ENCODE measurements around the gene RHNO1. TPM values are rescaled to one million over a fixed set of nuclear protein-coding genes. Genes with fewer than 3 reads are reported as not detected.
"Not testable (repeated sequence)": the region's sequence is repeated elsewhere in the genome, so short reads cannot be mapped to it uniquely, and the experiment has no call there.

The RHNO1 gene
- total and polyA plus RNA-seq, 3 experiments from 2014 or later = 41.9 to 60.0 (median 45.4) TPM

- Mint-ChIP-seq H3K27ac (no peak overlapping the region), H3K4me1 (peaks cover 0 to 3% (median 2%) of the 10 kb centered on the region in 3 donors), H3K27me3 (no peaks in the 10 kb centered on the region), H3K36me3 (peaks cover 0 to 20% (median 0%) of the 10 kb centered on the region in 3 donors), H3K9me3 (no peaks in the 10 kb centered on the region), H3K4me3 (no peak overlapping the region)
- H3K9me3 ChIP-seq (ENCODE audit: low read length) = no peaks in the 10 kb centered on the region
- no peaks in the 10 kb centered on the region for H3K36me3 ChIP-seq (ENCODE audit: insufficient read depth, low read length)
- no peak for DNase-seq
- no peak overlapping the region for H3K4me3 ChIP-seq (ENCODE audit: low read length)
- H3K4me1 ChIP-seq (ENCODE audit: insufficient read depth, low read length) = no peaks in the 10 kb centered on the region
- POLR2A ChIA-PET = no interaction called here
- no peaks in the 10 kb centered on the region for H3K27me3 ChIP-seq (ENCODE audit: insufficient read depth, low read length, poor library complexity, severe bottlenecking)
- CTCF ChIA-PET = no interaction called here
- H3K27ac ChIP-seq (ENCODE audit: low read depth, low read length) = no peak overlapping the region
Measured at GRCh38 chr12:2862876-2863275, 14.1 kb upstream of the RHNO1 start.

- peaks cover 0 to 14% (median 0%) of the 10 kb centered on the region in 3 donors for H3K36me3 Mint-ChIP-seq
Measured at GRCh38 chr12:2863402-2863801, 13.6 kb upstream of the RHNO1 start.

GRCh38 chr12:2864198-2864597 is 12.8 kb upstream of the RHNO1 start:
- CTCF ChIA-PET = no interaction called here
- Histone ChIP-seq H3K4me1 (ENCODE audit: insufficient read depth, low read length) (no peaks in the 10 kb centered on the region), H3K27me3 (ENCODE audit: insufficient read depth, low read length, poor library complexity, severe bottlenecking) (no peaks in the 10 kb centered on the region), H3K36me3 (ENCODE audit: insufficient read depth, low read length) (no peaks in the 10 kb centered on the region), H3K9me3 (ENCODE audit: low read length) (no peaks in the 10 kb centered on the region), H3K4me3 (ENCODE audit: low read length) (no peak overlapping the region), H3K27ac (ENCODE audit: low read depth, low read length) (no peak overlapping the region)
- DNase-seq = no peak
- POLR2A ChIA-PET = interaction anchor here (0.7 kb wide), 1 partner anchor 68 kb away, joined by 3 read pairs; no protein-coding TSS in a partner anchor
- Mint-ChIP-seq H3K4me1 (peaks cover 5 to 10% (median 8%) of the 10 kb centered on the region in 3 donors), H3K9me3 (no peaks in the 10 kb centered on the region), H3K27ac (peak overlapping the region in 1 of 8 donors; percentile 68), H3K36me3 (peaks cover 0 to 8% (median 0%) of the 10 kb centered on the region in 3 donors), H3K4me3 (no peak overlapping the region), H3K27me3 (no peaks in the 10 kb centered on the region)

More at GRCh38 chr12:2863402-2863801, 13.6 kb upstream of the RHNO1 start:
- H3K4me3 ChIP-seq (ENCODE audit: low read length); H3K4me3 Mint-ChIP-seq; H3K27ac ChIP-seq (ENCODE audit: low read depth, low read length); H3K36me3 ChIP-seq (ENCODE audit: insufficient read depth, low read length); H3K4me1 ChIP-seq (ENCODE audit: insufficient read depth, low read length); DNase-seq; H3K27me3 ChIP-seq (ENCODE audit: insufficient read depth, low read length, poor library complexity, severe bottlenecking); H3K4me1 Mint-ChIP-seq; H3K9me3 ChIP-seq (ENCODE audit: low read length); CTCF ChIA-PET; H3K27me3 Mint-ChIP-seq; H3K9me3 Mint-ChIP-seq; H3K27ac Mint-ChIP-seq: not testable (repeated sequence)
- POLR2A ChIA-PET = interaction anchor here (0.7 kb wide), 1 partner anchor 68 kb away, joined by 3 read pairs; no protein-coding TSS in a partner anchor

- H3K36me3 ChIP-seq (ENCODE audit: insufficient read depth, low read length); H3K4me3 ChIP-seq (ENCODE audit: low read length); POLR2A ChIA-PET; CTCF ChIA-PET; H3K9me3 Mint-ChIP-seq; H3K4me1 Mint-ChIP-seq; H3K36me3 Mint-ChIP-seq; H3K27me3 Mint-ChIP-seq; DNase-seq; H3K9me3 ChIP-seq (ENCODE audit: low read length); H3K27ac Mint-ChIP-seq; H3K4me3 Mint-ChIP-seq; H3K4me1 ChIP-seq (ENCODE audit: insufficient read depth, low read length); H3K27me3 ChIP-seq (ENCODE audit: insufficient read depth, low read length, poor library complexity, severe bottlenecking); H3K27ac ChIP-seq (ENCODE audit: low read depth, low read length): not testable (repeated sequence)
Measured at GRCh38 chr12:2868986-2869632, 7.9 kb upstream of the RHNO1 start.

- Histone ChIP-seq H3K27me3 (ENCODE audit: insufficient read depth, low read length, poor library complexity, severe bottlenecking) (no peaks in the 10 kb centered on the region), H3K4me3 (ENCODE audit: low read length) (peak overlapping the region; percentile 78), H3K36me3 (ENCODE audit: insufficient read depth, low read length) (no peaks in the 10 kb centered on the region), H3K9me3 (ENCODE audit: low read length) (no peaks in the 10 kb centered on the region), H3K27ac (ENCODE audit: low read depth, low read length) (peak overlapping the region; percentile 92), H3K4me1 (ENCODE audit: insufficient read depth, low read length) (peaks cover 27% of the 10 kb centered on the region)
- peaks cover 31 to 42% (median 34%) of the 10 kb centered on the region in 3 donors for H3K4me1 Mint-ChIP-seq
- ChIA-PET CTCF (no interaction called here), POLR2A (interaction anchor here (1.1 to 1.5 kb wide), 5 partner anchors 9 to 185 kb away, joined by 3 to 13 read pairs (median 6); partner anchors contain the start of genes ITFG2 and TULP3)
- H3K27me3 Mint-ChIP-seq = peaks cover 0 to 3% of the 10 kb centered on the region in 2 donors
- H3K36me3 Mint-ChIP-seq = peaks cover 0 to 19% (median 0%) of the 10 kb centered on the region in 3 donors
- H3K4me3 Mint-ChIP-seq = peak overlapping the region; percentile 80 to 100 (median 87)
- no peaks in the 10 kb centered on the region for H3K9me3 Mint-ChIP-seq
- no peak for DNase-seq
- peak overlapping the region; percentile 59 to 99 (median 86) for H3K27ac Mint-ChIP-seq
Measured at GRCh38 chr12:2876431-2877046, 484 bp upstream of the RHNO1 start.

- Mint-ChIP-seq H3K9me3 (no peaks in the 10 kb centered on the region), H3K36me3 (peaks cover 0 to 22% (median 0%) of the 10 kb centered on the region in 3 donors), H3K4me1 (peaks cover 33 to 47% (median 39%) of the 10 kb centered on the region in 3 donors), H3K4me3 (peak overlapping the region; percentile 98 to 100 (median 99)), H3K27ac (peak overlapping the region; percentile 98 to 100 (median 100)), H3K27me3 (peaks cover 0 to 3% of the 10 kb centered on the region in 2 donors)
- POLR2A ChIA-PET = interaction anchor here (1.4 to 2.0 kb wide), 2 partner anchors 12 to 187 kb away, joined by 6 to 8 read pairs; partner anchors contain the start of gene TULP3
- CTCF ChIA-PET = interaction anchor here (0.7 to 1.9 kb wide), 4 partner anchors 10 to 17 kb away, joined by 3 to 7 read pairs (median 4); partner anchors contain the start of gene TULP3
- H3K4me1 ChIP-seq (ENCODE audit: insufficient read depth, low read length) = peaks cover 27% of the 10 kb centered on the region
- no peak for DNase-seq
- H3K9me3 ChIP-seq (ENCODE audit: low read length) = no peaks in the 10 kb centered on the region
- no peaks in the 10 kb centered on the region for H3K36me3 ChIP-seq (ENCODE audit: insufficient read depth, low read length)
- peak overlapping the region; percentile 92 for H3K27ac ChIP-seq (ENCODE audit: low read depth, low read length)
- H3K27me3 ChIP-seq (ENCODE audit: insufficient read depth, low read length, poor library complexity, severe bottlenecking) = no peaks in the 10 kb centered on the region
- peak overlapping the region; percentile 78 for H3K4me3 ChIP-seq (ENCODE audit: low read length)
Measured at GRCh38 chr12:2877953-2878732, 1.1 kb downstream of the RHNO1 start.

GRCh38 chr12:2879853-2880252 is 2.8 kb downstream of the RHNO1 start:
- Histone ChIP-seq H3K27me3 (ENCODE audit: insufficient read depth, low read length, poor library complexity, severe bottlenecking) (no peaks in the 10 kb centered on the region), H3K9me3 (ENCODE audit: low read length) (no peaks in the 10 kb centered on the region), H3K27ac (ENCODE audit: low read depth, low read length) (no peak overlapping the region), H3K4me3 (ENCODE audit: low read length) (no peak overlapping the region), H3K36me3 (ENCODE audit: insufficient read depth, low read length) (no peaks in the 10 kb centered on the region), H3K4me1 (ENCODE audit: insufficient read depth, low read length) (peaks cover 27% of the 10 kb centered on the region)
- H3K27me3 Mint-ChIP-seq = peaks cover 0 to 3% of the 10 kb centered on the region in 2 donors
- peaks cover 37 to 50% (median 44%) of the 10 kb centered on the region in 3 donors for H3K4me1 Mint-ChIP-seq
- H3K9me3 Mint-ChIP-seq = no peaks in the 10 kb centered on the region
- peak overlapping the region in 1 of 7 donors; percentile 12 for H3K4me3 Mint-ChIP-seq
- POLR2A ChIA-PET = interaction anchor here (2.0 kb wide), 1 partner anchor 11 kb away, joined by 8 read pairs; the partner anchor contains the start of gene TULP3
- H3K36me3 Mint-ChIP-seq = peaks cover 0 to 25% (median 2%) of the 10 kb centered on the region in 3 donors
- peak overlapping the region in 5 of 8 donors; percentile 13 to 46 (median 19) for H3K27ac Mint-ChIP-seq
- no peak for DNase-seq
- CTCF ChIA-PET = interaction anchor here (1.8 to 2.6 kb wide), 2 partner anchors 11 to 13 kb away, joined by 3 to 11 read pairs; partner anchors contain the start of gene TULP3

Data from CD8-positive, alpha-beta memory T cell (primary cell).